PC-9 (cell line): ENCODE results near the gene NOB1.

Experiments
- CTCF ChIP-seq: fragments of 200-600 bp; sonication (generic); conservative IDR thresholded peaks from 2 replicates; pipeline ENCODE4 v1.6.1; 2017; ENCODE audit warnings: mixed run types, antibody characterized with exemption, mild to moderate bottlenecking, moderate library complexity
- EZH2 ChIP-seq: fragments of 200-600 bp; sonication (generic); IDR thresholded peaks from 2 replicates; pipeline ENCODE4 v1.8.0; 2017; ENCODE audit warnings: antibody characterized with exemption, low read depth

- no peak for TF ChIP-seq EZH2
- no peak for TF ChIP-seq CTCF
Observed at GRCh38 chr16:69762814-69763598, 8.3 kb upstream of the NOB1 start.
